Islet precursor cell (in vitro differentiated cells): ENCODE data around the gene SPRTN.
A peak's percentile ranks its signal among the peaks of the same experiment; 100 is the strongest.
"Not testable (repeated sequence)": the region's sequence is repeated elsewhere in the genome, so short reads cannot be mapped to it uniquely, and the experiment has no call there.

Experiments
- DNase-seq: peaks from one replicate; pipeline ENCODE4 v3.0.0-alpha.2; 2018

The SPRTN gene

DNA sequence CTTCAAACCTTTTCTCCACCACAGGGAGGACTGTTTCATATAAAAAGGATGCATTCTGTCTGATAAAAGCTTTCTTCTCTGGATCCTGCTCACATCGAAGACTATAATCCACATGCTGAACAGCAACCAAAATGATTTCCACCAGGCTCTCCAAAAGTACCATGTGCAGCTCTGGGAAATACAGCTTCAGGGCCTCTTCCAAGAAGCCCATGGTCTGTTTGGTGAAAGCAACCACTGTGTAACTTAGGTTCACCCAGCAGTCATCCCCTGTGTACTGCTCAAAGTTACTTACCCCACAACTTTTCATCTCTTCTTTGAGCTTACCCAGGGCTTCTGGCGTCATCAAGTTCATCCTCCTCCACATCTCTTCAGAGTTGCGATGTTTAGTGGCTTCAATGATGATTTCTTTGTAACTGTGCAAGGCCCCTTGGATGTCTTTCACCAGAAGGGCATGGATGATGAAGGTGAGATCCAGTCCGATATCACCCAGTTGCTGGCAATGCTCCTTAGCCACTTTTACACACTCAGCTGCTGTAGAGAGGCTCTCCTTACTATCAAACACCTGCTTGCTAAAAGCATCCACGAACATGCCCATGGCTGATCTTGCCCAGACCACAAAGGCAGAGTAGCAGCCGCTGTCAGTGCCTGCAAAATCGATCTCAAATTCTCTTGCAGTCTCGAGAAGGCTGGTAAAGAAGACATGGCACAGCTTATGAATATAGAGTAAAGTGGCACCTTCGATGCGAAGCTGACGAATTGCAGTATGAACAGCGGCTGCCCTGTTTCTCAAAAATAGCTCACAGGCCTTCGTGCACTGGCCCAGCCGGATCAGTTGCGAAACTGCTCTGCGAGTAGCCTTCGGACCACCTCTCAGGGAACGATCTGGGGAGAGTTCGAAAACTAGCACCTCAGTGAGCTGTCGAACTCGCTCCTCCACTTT lies 2.2 kb upstream of the SPRTN start:
- no peak for DNase-seq

DNA sequence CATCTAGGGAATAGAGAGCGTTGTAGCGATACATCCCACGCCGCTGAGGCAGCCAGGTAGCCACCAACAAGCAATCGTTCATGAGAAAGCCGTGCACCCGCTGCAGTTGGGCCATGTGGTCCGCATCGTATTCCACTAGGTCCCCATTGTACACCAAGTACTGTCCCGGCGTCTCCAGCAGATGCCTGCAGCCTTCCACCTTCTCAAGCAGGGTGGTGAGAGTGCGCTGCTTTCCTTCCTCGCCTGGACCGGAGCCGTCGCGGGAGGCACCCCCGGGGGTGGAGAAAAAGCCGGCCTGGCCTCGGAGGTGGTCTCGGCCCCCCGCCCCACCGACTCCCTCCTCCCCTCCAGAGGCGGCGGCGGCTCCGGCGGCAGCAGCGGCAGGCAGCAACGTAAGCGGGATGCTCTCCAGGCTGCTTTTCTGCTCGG lies 1.0 kb upstream of the SPRTN start:
- no peak for DNase-seq

DNA sequence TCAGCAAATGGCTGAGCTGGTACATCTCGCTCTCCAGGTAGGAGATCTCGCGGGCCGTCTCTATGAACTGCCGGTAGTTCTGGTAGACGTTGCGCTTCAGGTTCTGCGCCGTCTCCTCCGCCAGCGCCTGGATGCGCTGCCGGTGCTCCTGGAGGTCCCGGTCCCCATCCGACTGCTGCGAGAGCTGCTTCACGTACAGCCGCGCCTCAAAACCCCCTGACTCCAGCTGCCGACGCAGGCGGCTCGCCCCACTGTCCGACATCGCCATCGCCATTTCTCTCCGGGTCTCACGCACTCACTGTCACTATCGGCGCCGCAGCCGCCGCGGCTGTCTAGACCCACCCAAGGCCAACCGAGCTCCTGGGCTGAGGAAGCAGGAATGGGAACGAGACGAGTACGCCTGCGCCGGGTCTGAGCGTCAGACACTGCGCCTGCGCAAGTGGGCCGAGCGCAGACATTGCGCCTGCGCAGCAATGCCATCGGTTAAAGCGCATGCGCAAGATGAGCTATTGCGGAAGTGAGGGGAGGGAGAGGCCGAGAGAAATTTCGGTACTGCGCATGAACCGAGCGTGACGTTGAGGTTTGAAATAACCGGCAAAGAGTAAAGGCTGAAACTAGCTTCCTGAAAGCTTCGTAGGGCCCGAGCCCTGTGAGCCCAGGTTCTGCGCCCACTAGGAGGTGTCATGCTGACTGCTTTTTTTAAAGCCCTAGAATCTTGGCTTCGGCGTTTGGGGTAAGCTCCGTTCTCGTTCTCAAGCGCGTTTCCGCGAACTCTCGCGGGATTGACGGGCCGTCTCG lies 422 bp upstream of the SPRTN start, which contains the start of gene EXOC8:
Gene EXOC8, minus strand, starts transcription at position 381 of the 798 bp plus-strand sequence. Its CDS starts 107 bp downstream, at position 274.
- DNase-seq: peak; percentile 98

DNA sequence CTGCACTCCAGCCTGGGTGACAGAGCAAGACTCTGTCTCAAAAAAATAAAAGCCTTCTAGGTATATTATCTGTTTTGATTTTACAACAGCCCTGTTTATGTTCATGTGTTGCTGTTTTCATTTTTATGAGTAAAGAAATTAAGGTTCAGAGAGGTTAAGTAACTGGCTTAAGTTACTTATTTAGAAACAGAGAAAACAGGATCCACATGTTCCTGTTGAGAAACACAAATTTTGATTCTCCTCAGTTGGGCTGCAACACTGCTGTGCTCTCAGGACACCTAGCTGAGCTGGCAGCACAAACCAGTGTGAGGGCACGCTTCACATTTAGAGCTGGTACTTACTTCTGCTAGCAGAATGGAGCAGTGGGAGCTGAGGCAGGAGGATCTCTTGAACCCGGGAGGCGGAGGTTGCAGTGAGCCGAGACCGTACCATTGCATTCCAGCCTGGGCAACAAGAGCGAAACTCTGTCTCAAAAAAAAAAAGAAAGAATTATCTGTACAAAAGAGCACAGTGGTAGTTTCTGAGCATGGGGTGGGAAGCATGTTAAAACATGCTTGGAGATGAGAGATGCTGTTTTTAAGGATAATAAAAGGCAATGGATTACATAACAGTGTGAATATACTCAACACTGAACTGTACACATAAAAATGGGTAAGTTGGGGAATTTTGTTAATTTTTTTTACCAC lies 2.4 kb downstream of the SPRTN start:
- DNase-seq: no peak

DNA sequence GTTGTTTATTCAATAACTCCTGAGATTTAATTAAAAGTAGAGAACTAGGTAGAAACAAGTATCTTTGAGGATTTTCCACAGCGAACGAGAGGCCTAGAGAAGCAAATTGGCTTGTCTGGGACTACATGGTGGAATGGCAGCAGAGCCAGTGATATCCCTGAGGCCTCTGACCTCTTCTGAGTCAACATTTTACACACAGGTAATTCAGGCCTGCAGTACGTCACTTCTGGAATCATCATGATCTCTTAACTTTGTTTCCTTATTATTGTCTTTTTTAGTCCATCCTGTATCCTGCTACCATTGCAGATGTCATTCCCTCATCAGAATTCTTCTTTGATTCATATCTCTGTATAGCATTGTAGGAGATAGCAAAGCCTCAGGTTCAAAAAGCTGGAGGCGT lies 9.9 kb downstream of the SPRTN start:
- no peak for DNase-seq

DNA sequence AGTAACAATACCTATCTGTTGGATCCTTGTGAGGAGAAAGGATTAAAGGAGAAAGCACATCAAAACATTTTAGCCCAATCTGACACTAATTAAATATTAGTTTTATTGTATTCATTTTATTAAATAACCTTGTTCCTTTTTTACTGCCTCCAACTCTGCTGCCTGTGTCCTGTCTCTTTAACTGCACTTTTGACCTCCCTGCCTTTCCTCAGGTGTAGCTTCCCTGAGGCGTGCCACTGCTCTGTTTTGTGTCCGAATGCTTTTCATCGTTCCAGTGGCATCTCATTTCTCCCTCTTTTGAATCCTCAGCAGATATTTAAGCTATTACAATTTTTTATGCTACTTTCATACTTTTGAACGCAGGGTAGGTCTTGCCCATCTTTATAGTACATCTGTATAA lies 10.3 kb downstream of the SPRTN start:
- no peak for DNase-seq

DNA sequence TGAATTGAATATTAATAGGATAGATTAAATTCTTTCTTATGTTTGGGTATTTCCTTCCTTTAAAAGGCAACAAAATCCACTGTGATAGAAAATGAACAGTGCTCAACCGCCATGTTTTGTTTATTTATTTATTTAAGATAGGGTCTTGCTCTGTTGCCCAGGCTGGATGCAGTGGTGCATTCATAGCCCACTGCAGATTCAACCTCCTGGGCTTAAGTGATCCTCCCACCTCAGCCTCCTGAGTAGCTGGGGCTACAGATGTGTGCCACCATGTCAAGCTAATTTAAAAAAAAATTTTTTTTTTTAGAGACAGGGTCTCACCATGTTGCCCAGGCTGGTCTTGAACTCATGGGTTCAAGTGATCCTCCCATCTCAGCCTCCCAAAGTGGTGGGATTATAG lies 10.8 kb downstream of the SPRTN start:
- not testable (repeated sequence) for DNase-seq

DNA sequence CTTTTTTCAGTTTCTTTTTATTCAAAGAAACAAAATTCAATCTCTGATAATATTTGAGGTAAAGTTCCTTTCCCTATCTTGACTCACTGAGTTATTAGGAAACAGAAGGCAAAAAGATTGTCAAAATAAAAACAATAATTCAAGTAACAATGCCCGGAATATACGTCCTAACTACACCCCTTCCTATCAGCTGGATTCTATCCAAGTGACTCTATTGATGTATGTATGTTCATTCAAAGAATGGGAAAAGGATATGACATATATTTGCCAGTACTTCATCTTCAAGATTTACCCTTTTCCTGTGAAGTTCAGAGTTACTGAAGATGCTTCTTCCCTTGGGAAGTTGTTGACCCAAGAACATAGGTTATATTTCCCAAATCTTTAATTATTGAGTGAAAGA lies 13.7 kb downstream of the SPRTN start:
- DNase-seq: no peak

DNA sequence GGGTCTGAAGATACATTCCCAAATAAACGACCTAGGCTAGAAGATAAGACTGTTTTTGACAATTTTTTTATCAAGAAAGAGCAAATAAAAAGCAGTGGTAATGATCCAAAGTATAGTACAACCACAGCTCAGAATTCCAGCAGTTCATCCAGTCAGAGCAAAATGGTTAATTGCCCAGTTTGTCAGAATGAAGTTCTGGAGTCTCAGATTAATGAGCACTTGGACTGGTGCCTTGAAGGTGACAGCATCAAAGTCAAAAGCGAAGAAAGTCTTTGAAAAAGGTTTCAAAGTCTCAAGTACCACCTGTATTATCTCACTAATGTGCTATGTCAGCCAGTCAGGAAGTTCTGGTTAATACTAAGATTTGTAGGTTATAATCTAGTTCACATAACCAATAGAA lies 15.0 kb downstream of the SPRTN start:
- no peak for DNase-seq

DNA sequence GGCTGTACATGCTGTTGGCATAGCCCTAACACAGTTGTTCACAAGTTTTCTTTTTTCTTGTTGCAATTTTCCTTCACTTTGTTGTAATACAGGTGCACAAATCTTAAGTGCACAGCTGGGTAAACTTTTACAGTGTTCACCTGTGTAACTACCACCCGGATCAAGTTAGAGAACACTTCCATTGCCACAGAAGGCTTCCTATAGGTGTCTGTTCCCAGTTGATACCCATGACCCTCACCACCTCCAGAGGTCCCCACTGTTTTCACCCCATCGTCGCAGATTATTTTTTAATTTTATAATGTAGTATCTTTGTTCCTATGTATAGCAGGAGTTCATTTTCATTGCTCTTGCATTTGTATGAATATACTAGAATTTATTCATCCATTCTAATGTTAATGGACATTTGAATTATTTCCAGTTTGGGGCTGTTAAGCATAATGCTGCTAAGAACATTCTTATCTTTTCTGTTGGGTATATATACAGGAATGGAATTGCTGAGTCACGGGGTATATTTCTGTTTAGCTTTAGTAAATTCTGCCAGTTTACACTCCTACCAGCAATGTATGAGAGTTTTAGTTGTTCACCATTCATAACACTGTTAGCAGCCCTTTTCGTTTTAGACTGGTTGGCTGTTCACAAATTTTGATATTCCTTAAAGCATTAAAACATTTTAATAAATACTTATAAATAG lies 16.4 kb downstream of the SPRTN start:
- no peak for DNase-seq

DNA sequence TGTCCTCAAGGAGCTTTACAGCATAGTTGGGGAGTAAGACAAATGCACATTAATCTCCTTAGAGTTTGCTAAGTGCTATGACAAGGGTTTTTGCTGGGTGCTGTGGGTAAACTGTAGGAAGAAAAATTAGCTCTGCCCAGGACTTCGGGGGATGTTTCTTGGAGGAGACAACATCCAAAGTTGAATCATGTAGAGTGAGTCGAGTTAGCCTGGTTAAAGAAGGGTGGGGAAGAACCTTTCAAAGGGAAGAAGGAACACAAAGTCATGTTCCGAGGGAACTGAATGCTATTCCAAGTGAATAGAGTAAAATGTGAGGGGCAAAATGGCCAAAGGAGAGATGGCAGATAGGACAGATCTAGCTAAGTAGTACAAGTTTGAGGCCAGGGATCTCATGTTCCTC lies 17.1 kb downstream of the SPRTN start:
- no peak for DNase-seq

DNA sequence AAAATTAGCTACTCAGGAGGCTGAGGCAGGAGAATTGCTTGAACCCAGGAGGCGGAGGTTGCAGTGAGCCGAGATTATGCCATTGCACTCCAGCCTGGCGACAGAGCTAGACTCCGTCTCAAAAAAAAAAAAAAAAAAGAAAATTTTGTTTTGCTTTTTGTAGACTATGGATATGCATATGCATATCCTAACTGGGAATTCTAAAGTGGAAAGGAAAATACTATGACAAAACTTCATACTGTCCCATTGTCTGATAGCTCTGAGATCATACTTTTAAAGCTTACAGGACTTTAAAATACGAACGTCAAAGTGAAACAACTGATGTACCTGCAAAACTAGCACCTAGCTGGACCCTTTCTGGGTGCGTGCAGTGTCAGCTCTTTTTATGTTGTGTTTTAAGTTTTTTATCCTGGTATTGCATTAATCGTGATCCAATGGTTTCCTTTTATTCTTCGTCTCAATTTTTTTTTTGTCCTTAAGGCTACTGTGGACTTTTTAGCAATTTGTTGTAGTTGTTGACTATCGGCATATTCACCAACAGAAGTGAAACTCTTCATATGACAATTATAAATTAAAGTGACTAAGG lies 19.2 kb downstream of the SPRTN start:
- no peak for DNase-seq

DNA sequence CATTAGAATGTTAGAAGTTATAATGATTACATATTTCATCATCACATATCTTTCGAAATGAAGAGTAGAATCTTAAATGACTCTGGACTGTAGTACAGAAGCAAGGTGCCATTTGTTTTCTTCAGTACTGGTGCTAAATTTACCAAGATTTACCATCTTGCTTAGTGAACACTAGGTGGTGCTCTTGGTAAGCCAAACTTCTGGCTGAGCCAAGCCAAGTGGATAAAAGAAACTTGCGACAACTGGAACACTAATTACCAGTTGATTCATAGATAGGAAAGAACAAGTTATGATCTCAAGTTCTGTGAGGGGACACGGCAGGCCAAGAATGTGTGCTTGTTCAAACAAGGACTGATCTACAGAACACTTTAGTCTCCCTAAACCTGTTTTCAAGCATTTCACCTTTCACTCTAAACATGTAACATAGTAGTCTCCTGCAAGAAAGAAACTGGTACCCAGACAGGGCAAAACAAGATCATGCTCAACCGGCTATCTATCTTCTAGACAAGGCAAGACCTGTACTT lies 19.8 kb downstream of the SPRTN start:
- DNase-seq: no peak

DNA sequence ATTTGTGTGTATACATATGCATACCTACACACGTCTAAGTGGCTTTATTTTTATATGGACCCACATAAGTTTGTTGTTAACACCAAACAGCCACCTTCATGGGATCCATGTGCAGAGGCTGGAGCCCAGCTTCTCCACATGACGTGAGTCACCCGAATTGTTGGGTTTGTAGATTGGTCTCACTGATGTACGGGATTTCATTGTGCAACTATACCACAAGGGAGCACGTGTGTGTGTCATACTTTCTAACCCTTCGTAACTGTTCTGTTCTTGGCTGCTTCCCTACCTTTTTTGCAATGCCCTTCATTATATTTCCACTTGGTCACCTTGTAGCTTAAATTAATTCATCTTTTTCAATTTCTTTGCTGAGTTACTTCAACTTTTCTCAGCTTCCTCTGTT lies 21.0 kb downstream of the SPRTN start:
- DNase-seq: no peak

DNA sequence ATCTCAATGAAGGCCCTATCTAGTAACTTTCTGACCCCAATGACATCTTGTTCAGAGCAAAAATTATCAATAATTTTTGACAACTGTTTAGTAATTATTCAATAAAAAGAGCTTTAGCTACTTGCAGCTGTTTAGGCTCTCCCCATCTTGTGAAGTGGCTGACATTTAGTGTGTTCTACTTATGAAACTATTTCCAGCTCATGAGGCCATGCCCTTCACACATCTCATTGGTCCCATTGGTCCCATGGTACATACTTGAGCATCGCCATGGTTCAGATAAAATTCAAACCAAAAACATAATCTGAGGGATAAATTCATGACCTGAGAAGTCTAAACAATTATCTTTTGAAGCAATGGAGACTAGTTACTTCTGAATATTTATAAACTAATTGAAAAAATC lies 24.2 kb downstream of the SPRTN start:
- no peak for DNase-seq

DNA sequence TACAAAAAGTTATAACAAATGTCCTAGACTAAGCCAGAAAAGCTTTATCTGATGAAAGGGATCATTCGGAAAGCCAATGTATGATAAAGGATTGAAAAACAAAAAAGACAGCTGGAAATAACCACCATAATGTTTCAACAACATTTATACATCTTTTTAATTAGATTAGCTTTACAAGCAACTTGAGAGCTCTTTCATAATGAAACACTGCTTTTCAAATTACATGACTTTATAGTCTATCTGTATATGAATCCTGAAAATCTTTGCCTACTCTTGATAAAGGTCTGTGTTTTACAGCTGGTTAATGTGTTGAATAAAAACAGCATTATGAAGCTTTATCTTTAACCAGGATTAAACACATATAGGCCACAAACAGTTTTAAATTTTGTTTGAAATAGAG lies 25.5 kb downstream of the SPRTN start:
- no peak for DNase-seq

DNA sequence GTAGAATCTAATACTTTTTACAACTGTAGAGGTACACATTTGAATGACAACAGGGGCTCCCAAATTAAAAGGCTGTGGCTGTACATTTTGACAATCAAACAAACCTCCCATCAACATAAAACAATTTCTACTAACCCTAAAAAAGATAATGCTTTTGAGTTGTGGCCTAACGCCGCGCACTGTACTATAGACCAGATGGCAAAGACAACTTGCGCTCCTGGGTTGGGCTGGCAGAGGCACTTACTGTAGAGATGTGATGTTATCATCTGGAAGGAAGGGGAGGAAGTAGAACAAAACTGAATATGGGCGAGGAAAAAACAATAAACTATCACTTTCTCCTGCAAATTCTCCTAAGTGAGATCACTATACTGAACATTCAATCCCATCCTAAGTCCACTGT lies 26.1 kb downstream of the SPRTN start:
- no peak for DNase-seq

DNA sequence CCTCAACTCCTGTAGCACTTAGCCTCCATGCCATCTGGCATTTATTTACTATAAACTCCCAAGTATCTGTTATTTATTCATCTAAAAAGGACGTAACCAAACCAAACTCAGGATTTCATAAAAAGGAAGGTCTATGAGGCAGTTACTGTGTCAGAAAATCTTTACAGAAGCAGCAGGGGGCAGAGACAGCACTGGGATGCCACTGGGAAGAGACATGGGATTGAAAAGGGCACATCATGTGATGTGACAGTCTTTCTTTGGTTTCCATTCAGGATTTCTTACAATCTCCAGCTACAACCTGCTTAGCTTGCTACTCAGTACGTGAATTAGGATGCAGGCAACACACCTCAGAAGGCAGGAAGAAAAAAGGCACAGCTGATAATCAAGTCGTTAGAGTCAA lies 31.2 kb downstream of the SPRTN start:
- no peak for DNase-seq

DNA sequence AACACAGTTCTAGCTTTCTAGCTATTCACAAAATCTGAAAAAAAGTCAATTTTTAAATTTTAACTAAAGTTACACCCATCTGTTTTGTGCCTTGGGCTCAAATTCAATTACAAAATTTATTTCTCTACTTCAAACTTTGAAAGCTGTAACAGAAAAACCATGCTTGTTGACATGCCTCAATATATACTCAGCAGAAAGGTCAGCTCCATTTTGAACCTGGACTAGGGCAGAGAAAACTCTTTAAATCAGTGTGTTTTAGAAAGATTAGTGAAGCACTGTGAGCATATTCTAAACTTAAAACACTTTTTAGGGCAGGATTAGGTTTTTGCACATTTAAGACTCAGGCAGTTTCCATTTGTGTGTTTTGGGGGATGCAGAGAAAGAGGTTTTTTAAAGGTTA lies 34.4 kb downstream of the SPRTN start:
- DNase-seq: no peak

DNA sequence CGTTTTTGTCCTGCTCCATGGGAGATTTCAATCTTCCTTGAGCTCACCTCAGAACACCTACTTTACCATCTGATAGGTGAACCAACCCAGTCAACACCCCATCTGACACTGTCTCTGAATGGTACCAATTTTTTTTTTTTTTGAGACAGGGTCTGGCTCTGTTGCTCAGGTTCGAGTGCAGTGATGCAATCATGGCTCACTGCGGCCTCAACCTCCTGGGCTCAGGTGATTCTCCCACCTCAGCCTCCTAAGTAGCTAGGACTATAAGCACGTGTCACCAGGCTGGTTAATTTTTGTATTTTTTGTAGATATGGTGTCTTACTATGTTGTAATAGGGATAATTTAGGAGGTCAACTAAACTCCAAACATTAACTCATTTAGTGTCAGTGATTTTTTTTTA lies 36.3 kb downstream of the SPRTN start:
- DNase-seq: no peak

DNA sequence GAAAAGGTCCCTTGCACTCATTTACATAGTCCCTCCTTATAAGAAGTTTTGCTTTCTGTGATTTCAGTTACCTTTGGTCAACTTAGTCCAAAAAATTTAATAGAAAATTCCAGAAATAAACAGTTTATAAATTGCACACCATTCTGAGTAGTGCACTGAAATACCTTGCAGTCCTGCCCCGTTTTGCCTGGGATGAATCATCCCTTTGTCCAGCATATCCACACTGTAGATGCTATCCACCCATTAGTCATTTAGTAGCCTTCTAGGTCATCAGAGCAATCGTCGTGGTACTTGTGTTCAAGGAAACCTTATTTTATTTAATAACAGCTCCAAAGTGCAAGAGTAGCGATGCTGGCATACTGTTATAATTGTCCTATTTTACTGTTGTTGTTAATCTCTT lies 38.0 kb downstream of the SPRTN start:
- DNase-seq: no peak

DNA sequence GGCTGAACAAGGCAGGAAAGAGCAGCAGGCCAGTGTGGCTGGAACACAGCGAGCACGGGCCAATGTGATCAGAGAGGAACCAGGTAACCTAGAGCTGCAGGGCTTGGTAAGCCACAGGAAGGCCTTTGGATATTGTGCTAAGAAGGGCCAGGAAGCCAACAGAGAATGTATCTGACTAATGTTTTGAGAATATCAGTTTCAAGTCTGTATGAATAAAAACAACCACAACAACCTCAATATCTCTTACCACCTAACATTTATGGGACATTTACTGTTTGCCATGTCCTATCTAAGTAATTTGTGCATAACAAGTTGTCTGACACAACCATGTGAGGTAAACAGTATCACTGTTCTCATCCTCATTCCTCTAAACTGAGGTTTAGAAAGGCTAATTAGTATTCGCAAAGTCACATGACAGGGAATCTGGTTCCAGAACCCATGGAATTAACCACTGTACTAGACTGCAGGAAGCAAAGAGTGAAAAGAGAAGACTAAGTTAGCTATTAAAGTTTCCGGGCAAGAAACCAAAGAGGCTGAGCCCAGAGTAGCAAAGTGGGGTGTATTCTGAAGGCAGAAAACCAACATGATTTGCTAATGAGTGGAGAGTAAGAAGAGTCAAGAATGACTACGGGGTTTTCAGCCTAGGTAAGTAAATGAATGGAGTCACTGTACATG lies 38.9 kb downstream of the SPRTN start:
- no peak for DNase-seq
